HPDE6-E6E7 (cell line): ENCODE data around the gene MYO18A.
"Not testable (repeated sequence)": the region's sequence is repeated elsewhere in the genome, so short reads cannot be mapped to it uniquely, and the experiment has no call there.

Source experiments
- DNase-seq: peaks from one replicate; pipeline ENCODE4 v3.0.0; 2011; ENCODE audit warnings: missing footprints; ENCODE audit errors: extremely low spot score

Gene MYO18A

DNA sequence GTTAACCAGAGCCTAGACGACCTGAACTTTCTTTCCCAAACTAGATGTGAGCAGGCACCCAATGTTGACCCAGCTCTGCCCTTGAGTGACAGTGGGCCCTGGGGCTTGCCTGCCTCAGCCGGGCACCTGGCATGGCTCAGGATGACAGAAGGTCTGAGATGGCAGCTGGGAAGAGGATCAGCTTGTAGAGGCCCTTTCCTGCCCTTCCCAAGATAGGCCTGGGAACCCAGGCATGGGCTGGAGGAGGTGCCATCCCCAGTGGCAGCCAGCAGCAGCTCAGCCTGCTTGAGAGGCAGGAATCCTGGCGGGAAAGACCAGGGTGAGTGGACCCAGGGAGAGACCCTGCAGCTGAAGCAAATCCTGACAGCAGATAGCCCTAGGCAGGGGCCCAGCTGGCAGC is 78.2 kb downstream of the MYO18A start:
- no peak for DNase-seq

DNA sequence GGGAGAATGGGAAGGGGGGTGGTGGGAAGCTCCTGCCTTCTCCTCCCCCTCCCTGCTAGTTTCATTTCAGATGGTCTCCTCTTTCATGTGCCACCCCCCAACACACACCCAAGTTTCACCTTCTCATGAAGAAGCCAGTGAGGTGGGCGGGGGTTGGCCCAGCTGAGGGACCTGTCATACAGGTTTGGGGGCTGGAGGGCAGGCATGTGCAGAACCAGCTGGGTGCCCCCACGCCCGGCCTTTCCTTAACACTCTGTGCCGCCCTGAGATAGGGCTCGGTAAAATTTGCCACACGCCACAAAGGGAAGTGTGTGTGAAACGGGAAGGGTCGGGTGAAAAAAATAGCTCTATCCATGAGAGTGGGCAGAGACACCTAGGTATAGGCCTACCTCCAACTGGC is 79.9 kb downstream of the MYO18A start:
- DNase-seq: no peak

DNA sequence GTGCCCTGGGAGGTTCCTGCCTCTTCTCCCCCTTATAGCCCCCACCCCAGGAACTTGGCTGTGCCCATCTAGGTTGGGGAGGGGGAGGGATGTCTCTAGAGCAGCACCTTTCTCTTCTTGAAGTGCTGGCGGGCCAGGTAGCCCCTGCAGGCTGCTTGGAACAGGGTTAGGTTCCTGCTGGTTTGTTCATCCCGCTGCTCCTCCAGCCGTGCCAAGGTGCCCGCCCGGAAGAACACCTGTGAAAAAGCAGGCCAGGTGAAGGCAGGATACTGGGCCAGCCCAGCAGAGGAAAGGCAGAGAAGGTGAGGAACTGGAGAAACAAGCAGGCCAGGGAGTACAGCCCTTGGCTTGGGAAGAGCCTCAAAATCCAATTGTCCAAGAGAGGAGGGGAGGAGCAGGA is 80.7 kb downstream of the MYO18A start:
- DNase-seq: no peak

DNA sequence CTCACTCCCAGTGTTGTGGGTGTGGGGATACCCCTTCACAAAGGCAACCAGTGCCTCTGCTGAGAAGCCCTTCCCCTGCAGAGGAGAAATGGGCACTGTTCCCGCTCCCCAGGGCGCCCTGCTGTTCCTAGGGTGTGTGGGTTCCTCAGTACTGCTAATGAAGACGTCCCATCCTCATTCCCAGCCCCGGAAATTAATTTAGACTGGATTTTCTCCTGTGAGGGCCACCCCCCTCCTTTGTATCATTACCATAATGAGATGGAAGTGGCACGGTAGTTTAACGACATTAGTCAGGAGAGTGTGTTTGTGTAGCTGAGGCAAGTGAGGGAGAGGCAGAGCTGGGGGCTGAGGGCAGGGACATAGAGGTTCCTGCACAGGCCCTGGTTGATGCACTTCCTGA is 84.1 kb downstream of the MYO18A start:
- no peak for DNase-seq

DNA sequence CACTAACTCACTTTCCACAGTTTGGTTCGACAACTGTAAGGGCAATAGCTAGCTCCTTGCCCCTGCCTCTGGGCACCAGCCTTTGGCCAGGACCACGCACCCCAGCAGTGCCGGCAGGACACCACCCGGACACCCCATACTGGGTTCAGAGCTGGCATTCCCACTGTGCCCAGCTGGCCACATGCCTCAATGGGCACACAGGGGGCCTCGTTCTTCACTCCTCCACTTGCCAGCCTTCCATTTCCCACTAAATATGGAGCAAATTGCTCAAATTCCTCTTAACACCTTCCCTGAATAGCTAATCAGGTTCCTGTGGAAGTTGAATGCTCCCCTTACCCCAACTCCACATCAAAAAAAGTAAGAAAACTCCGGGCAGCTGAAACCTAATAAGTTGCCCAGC is 84.8 kb downstream of the MYO18A start:
- no peak for DNase-seq

DNA sequence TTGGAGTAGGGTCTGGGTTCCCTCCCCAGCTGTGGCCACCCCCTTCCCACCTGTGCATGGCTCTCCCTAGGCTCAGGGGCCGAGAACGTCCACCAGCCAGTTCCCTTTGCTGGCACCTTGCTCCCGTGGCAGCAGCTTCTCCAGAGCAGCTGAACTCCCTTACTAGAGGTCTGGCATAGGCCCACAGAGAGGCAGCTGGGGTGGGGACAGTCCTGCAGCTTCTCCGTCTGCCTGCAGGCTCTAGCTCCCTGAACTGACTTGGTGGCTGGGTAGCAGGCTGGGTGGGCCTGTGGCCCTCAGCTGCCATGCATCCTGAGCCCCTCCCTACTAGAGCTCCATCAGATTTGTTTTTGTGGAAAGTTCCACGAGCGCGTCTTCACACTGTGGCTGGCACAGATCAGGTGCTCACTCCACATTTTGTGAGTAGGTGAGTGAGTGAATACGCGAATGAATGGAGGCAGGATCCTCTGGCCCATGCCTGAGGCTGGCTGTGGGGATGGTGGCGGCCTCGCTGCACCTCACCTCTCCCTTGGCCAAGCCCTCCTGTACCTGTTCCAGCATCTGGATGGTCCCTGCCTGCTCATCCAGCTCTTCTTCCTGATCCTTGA is 86.0 kb downstream of the MYO18A start:
- DNase-seq: no peak

DNA sequence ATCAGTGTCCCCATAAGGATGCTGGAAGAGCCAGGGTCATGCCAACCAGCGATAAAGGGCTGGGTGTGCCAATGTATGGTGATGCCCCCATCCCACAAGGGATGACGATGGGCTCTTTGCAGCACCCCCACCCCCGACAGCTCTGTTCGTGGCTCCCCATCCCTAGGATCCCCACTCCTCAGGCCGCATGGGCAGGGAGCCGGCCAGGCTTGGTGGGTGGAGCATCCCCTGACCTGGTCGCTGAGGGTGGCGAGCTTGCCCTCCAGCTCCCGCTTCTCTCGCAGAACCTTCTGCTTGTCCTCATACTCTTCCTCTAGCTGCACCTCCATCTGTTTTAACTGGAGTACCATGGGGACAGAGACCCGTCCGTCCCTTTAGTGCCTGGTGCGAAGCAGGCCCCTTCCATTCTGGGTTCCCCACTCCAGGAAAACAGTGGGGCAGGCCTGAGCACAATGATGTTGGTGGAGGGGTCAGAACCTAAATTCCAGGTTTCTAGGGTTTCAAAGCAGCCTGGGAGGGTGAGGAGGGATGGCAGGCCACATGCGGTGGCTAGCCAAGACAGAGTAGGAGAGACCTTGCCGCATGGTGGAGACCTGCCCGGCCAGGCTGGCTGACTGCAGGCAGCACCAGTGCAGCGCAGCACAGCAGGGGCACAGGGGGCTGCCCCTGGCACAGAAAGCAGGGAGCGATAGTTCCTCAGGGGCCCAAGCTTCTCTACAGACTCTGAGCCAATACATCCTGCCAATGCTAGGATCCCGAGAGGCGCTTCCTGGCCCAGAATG is 86.9 kb downstream of the MYO18A start:
- no peak for DNase-seq

DNA sequence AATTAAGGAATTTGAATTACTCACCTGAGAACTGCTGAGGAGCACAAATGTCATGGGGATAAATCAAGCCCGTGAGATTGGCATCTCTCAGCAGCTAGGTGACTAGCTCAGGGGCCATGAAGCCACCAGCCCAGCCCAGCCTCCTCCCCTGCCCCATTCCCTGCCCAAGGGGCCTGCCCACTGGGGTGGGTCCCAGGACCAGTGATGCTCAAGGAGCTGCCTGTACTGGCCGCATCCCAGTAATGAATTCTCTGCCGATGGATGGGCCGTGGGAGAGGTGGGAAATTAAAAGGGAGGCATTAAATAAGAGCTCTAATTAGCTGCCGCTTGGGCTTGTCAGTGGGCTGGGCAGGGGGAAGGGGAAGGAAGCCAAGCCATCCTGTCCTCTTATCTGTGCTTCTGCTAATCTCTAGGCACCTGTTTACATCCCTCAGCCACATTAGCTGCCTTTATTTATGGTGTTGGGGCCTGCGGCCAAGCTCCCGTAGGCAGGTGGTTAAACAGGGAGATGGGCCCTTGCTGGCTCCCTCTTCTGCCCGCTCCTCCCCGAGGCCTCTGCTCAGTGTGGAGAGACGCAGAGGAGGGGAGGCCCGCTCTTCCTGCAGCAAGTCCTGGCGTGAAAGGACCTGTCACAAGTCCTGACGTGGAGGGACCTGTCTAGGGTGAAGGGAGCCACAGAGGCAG is 88.5 kb downstream of the MYO18A start:
- DNase-seq: no peak

DNA sequence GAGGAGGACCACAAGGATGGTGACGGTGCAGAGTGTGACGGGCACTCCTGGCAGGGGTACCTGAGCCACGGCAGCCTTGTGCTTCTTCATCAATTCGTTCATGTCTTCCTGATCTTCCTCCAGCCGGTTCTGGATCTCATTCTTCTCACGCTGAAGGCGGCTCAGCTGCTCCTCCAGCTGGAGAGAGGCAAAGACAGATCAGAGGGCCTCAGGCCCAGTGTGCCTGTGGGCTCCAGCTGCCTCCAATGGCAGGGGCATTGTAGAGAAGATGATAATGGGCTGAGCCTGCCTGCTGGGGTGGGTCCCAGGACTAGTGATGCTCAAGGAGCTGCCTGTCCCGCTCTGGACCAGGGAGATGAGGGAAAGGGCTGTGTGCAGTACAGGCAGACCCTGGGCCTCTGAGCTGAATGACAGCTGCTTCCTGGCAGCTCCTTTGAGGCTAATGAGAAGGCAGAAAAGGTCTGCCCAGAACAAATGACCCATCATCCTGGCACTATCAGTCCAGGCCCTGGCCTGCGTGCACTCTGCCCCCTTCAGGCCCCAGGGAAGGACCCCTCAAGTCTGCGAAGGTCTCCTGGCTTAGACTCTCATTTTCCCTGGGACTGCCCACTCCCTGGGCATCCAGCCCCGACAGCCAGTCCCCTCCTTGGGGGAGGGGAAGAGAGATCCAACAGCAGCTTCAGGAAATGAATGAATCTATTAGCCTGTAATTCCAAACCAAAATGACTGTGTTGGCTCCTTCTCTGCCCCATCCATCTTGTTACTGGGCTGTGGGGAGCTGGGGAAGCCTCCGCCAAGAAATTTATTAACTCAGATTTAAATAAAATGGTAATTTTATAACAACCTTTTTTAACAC is 89.2 kb downstream of the MYO18A start:
- no peak for DNase-seq

DNA sequence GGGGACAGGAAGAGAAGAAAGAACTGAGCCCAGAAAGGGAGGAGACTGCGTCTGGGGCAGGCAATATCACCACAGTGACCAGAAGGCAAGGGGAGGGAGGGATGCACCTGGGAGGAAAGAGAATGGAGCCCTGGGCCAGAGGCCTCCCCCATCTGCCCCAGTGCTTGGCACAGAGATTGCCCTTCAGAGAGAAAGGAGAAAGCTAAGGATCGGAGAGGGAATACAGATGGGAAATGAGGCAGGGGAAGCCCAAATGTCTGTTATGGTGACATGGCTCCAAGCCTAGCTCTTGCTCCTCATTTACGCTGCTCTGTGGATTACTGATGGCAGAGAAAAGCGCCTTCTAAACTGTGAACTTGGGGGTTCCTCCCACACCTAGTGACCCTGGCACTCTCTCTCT is 90.1 kb downstream of the MYO18A start:
- no peak for DNase-seq

DNA sequence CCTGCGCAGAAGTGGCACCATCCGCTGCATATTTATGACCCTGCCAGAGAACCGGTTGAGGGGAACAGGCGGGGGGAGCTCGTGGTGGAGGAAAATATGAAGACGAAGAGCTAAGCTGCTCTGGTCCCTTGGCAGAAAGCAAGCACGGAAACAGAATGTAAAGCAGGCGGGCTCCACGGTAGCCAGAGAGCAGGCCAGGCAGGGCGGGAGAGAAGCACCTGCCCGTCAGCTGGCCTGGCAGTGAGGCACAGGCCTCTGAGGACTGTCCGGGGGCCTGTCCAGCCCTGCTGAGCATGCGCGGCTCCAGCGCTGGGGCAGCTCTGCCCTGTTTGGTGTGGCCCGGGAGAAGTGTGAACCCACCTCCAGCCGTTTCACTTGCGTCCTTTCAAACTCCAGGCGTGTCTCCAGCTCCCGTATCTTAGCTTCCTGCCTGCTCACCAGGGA is 90.6 kb downstream of the MYO18A start:
- no peak for DNase-seq

DNA sequence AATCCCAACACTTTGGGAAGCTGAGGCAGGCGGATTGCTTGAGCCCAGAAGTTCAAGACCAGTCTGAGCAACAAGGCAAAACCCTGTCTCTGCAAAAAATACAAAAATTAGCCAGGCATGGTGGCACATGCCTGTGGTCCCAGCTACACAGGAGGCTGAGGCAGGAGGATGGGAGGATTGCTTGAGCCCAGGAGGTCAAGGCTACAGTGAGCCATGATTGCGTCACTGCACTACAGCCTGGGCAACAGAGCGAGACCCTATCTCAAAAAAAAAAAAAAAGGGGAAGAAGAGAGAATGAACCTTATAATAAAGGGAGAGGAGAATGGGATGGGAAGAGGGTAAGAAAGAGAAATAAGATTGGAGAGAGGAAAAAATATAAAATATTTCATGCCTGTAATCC is 91.4 kb downstream of the MYO18A start:
- not testable (repeated sequence) for DNase-seq

DNA sequence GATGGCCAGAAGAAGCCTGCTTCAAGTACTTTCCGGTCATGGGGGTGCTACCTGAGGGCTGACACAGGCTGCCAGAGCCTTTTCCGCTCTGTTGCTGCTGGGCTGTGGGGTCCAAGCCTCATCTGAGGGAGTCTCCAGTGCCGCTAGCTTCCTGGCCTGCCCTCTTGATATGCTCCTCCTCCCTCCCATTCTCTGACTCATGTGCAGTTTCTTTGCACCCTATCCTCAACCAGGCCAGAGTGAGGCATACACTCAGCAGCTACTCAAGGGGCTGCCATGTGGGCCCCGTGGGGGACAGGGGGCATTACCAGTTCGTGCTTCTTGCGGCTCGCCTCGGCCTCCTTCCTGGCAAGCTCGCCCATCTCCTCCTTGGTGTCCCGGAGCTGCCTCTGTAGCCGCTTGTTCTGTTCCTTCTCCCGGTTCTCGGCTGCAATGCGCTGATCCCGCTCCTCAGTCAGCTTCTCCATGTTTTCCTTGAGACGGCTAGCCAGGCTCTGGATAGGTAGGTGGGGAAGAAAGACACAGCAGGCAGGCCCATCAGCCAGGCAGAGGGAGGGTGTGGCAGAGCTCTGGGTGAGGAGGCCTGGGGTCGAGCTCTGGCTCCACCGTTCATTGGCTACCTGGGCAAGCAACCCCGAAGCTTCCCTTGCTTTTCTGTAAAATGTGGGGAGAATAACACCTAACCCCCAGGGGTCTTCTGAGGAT is 93.4 kb downstream of the MYO18A start:
- DNase-seq: no peak

DNA sequence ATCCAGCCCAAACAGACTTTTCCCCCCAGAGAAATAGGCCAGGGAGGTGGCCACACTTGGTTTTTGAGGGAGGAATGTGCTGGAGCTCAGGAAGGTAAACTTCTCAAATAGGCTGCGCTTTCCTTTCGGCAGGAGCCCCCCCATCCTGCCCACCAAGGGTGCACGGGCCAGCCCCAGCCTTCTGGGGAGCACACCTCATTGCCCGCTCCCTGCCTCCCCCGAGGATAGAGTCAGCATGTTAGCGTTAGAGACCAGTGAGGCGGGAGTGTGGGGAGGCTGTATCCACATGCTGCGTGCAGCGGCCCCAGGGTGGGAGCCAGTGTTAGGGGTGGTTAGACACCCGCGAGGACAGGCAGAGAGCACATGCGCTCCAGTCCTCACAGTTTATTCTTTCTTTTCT is 95.0 kb downstream of the MYO18A start:
- DNase-seq: no peak

DNA sequence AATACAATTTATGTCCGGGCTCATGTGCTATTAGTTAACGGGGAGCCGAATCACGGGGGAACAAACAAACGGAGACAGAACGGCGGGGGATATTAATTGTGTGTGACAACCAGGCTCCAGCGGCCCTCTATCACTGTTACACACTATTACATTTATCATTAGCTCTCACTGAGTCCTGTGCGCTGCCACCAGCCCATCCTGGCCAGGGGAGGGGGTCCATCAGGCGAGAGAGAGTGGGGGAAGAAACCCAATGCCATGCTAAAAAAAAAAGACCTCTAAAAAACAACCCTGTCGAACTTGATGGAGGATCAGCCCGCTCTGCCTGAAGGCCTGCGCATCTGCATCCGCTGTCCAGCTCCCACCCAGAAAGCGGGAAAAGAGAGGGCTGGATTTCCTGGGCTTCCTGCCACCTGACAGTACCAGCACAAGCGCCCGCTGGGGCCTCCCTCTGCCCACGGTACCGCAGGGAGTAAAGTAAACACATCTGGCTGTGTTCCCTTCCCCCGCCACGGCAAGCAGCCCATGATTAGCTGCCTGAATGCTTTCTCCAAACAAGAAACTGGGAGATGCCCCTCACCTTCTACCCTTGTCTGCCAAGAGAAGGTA is 95.6 kb downstream of the MYO18A start:
- DNase-seq: no peak

DNA sequence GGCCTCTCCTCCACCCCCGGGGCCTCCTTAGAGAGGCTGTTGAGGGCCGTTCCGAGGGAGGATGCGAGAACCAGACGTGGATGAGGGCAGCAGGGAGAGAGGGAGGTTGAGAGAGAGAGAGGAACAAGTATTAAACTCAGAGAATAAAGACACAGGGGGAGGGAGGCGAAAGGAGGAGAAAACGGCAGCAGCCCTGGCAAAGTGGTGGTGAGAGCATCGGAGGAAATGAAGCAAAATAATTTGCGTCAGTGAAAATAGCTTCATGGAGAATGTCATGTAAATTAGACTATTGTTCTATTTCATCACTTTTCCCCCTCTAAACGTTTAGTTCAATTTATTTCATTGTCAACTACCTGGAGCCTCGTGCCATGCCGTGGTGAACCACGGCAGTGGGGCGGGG is 99.2 kb downstream of the MYO18A start:
- DNase-seq: no peak

DNA sequence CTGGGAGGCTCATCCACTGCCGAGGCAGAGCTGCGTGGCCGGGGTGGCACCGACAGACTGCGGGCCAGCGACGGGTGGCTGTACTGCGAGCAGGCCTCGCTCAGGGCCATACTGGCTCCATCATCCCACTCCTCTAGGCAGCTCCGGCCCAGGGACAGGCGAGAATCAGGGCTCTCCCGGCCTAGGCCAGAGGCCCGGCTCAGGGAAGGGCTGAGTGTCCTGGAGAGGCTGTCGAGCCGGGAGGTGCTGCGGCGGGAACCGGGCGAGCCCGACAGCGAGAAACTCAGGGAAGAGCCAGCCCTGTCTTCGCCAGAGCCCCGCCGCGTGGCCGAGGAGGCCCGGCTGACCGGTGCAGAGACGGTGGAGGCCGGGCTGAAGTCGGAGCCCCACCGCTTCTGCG is 99.9 kb downstream of the MYO18A start:
- DNase-seq: no peak

DNA sequence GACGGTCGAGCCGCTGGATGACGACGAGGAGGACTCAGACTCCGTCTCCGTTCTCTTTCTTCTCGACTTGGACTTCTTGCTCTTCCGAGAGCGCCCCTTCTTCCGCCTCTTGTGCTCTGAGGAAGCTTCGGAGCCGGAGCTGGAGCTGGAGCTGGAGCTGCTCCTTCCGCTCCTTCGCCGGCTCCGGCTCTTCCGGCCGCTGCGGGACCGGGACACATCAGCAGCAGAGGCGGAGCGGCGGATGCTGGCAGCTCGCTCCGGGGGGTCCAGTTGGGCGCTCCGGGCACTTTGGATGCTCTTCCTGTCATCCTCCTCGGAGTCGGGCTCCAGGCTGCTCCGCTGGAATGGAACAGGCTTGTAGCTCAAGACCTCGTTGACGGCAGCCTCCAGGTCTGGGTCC is 100.3 kb downstream of the MYO18A start:
- DNase-seq: no peak

DNA sequence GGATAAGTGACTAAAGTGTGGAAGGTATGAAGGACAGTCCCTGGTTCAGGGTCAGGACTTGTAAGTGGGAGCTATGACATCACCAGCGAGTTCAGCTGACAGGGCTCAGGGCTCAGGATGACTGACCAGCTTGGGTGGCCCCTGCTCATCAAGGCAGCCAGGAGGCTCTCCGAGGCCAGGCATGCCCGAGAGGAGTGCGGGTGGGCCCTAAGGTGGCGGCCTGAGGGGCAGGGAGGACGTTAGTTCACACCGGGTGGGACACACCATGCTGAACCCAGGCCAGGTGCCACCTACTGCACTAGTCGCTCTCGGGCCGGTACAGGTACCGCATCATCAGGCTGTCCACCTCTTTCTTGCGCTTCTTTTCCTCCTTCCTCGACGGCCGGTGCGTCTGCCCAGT is 100.8 kb downstream of the MYO18A start:
- no peak for DNase-seq

DNA sequence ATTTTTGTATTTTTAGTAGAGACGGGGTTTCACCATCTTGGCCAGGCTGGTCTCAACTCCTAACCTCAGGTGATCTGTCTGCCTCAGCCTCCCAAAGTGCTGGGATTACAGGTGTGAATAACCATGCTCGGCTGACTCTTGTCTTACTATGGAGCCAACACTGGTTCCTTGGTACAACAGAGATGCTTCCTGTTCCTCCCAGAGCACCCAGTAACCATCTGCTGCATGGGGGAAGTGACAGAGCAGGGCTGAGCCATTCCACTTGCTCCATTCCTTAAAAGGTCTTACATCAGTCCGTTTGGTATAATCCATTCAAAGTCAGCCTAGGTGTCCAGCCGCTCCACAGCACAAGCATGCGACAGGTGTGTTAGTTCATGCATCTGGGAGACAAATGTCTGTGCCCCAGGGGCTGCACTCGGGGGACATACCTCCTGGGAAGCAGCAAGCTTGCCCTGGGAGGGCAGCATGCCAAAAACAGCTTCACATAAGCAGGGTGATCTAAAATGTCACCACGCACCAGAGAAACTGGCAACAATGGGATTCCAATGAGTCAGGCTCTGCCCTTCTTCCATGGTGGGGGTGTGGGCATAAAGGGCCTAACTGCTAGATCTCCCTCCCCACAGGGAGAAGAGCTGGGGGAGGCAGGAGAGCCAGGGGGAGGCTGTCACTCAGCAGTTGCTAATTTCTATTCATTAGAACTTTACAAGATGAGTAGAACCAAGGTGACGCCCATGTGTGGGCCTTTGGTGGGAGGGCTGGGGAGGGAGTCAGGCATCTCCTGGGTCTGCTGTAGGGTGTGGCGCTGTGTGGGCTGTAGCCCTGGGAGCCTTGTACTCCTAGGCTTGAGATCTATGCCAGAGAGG is 101.8 kb downstream of the MYO18A start:
- DNase-seq: no peak
